ENCODE data around the gene MYL3.
A peak's percentile ranks its signal among the peaks of the same experiment; 100 is the strongest.
"Not testable (repeated sequence)": the region's sequence is repeated elsewhere in the genome, so short reads cannot be mapped to it uniquely, and the experiment has no call there.

Gene MYL3

GRCh38 chr3:46863261-46863782, at the start of gene MYL3:
TSS of gene MYL3 (minus strand) at chr3:46863444. CDS start at chr3:46863390, 54 bp downstream.
- no peak for DNase-seq (ENCODE audit: low read depth in 2 of 2)

DNA sequence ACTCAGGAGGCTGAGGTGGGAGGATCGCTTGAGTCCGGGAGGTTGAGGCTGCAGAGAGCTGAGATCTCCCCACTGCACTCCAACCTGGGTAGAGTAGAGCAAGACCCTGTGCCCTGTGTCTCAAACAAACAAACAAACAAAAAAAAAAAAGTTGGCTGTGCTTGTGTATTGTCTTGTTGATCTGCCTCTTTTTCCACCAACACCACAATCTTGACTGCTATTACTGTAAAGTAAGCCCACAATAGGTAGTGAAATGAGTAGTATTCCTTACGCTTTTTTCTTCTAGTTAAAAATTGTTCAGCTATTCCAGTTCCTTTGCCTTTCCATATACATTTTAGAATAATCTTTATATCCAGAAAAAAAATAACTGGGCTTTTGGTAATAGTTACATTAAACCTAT, 49.7 kb upstream of the MYL3 start:
- DNase-seq (ENCODE audit: low read depth in 2 of 2): no peak

DNA sequence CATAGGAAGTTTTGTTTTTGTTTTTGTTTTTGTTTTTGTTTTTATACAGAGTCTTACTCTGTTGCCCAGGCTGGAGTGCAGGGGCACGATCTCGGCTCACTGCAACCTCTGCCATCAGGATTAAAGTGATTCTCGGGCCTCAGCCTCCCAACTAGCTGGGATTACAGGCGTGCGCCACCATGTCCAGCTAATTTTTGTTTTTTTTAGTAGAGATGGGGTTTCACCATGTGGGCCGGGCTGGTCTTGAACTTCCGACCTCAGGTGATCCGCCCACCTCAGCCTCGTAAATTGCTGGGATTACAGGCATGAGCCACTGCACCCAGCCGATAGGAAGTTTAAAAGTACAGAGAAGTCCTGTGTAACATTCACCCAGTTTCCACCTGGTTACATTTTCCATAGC, 47.7 kb upstream of the MYL3 start:
- not testable (repeated sequence) for DNase-seq (ENCODE audit: low read depth in 2 of 2)

GRCh38 chr3:46910166-46910760, 47.0 kb upstream of the MYL3 start:
- DNase-seq (ENCODE audit: low read depth in 2 of 2): no peak

DNA sequence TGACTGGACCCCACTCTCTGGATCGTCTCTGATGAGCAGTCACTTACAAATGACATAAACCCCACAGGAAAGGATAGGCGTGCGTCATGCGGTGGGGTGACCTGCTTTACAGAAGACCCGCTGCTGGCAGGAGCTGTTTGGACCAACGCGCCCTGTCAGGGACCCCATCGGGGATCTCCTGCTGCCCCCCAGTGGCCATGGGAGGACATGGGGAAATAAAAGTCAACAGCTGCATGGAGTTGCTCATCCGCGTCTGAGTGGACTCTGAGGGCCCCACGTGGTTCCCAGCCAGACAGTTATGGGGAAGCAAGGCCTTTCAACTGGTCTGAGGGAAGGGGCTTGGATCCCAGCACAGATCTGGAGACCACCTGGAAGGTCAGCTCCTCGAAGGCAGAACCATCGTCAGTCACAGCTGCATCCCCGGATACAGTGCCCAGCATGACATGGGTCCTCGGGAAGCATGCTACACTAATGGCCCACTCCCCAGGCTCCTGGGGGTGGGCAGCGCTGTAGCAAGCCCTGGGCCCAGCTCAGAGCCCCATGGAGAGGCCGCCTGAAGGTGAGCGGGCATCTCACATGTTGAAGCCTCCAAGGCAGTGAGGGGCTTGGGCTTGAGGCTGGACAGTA, 46.4 kb upstream of the MYL3 start:
- DNase-seq (ENCODE audit: low read depth in 2 of 2): peak; percentile 68 to 69

DNA sequence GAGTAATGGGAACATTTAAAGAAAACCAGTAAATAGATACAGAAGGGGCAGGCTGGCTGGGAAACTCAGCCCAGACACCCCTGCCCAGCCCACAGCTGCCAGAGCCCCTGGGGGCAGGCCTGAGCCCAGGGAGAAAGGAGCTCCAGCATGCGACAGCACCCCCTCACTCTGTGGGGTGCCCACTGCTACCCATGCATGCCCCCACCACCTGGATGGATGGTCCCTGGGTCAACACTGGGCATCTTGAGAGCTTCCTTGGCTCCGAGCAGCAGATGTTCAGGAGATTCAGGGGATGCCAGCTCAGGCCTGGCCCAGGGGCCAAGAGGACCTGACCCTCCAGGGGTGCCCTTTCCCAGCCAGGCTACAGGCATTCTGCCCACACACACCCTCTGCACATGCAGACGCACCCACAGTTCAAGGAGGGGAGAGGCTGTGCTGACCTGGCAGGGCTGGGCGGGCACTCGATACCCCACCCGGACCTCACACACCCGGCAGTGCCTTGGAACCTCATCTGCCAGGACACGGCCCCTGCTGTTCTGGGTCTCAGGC, 45.8 kb upstream of the MYL3 start:
- no peak for DNase-seq (ENCODE audit: low read depth in 2 of 2)

- DNase-seq (ENCODE audit: low read depth in 2 of 2): no peak
Observed at GRCh38 chr3:46908294-46908985, 45.2 kb upstream of the MYL3 start.

GRCh38 chr3:46907960-46908293, 44.7 kb upstream of the MYL3 start:
- no peak for DNase-seq (ENCODE audit: low read depth in 2 of 2)

- no peak for DNase-seq (ENCODE audit: low read depth in 2 of 2)
Observed at GRCh38 chr3:46907271-46907670, 44.0 kb upstream of the MYL3 start.

DNA sequence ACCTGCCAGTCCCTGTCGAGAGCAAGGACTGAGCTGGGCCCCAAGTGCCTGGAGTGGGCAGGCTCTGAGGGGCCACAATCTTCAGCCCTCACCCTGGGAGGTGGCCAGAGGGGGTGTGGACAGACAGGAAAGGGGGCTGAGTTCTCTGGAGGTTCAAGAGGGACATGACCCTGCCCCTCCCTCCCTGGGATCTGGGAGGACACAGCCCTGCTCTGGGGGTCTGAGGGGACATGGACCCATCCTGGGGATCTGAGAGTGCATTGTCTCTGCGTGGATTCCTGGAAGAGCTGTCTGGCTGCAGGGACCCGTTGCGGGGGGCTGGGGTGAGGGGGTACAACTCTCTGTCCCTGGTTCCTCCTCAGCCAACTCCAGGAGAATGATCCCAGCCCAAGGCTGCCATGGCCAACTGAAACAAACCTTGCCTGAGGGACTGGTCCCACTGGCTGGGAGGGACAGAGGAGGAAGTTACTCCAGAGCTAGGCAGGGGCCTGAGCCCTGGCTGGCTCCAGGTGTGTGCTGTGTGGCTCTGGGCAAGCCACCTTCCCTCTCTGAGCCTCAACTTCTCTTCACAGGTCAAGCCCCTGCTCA, 43.3 kb upstream of the MYL3 start:
- no peak for DNase-seq (ENCODE audit: low read depth in 2 of 2)

DNA sequence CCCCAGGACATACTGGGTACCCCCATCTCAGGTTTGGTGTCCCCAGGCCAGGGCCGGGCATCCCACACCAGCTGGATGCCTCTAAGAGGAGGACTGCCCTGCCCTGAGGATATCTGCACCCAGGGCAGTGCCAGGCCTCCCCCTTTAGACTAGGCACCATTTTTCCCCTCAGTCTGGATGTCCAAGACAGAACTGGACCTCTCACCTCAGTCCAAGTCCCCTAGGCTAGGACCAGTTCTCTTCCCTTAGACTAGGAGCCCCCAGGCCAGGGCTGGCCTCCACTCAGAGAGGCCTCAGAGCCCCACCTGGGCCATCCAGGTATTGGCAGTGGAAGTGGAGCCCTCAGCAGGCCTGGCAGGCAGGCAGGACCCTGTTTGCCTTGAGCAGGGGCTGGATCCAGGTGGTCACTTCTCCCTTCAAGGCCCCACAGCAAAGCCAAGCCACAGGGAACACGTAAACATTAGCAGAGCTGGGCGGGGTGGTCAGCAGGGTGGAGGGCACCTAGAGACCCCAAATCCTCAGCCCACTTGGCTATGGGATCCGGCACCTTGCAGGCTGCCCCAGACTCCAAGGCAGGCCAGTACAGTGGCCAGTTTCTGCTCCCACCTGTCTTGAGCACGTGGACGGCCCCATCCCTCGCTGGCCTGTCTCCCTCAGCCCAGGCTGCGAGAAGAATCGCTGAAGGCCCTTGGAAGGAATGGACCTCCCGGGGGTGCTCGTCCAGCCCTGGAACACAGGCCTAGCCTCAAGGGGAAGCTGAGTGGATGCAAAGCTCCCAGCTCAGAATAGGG, 42.6 kb upstream of the MYL3 start:
- no peak for DNase-seq (ENCODE audit: low read depth in 2 of 2)

DNA sequence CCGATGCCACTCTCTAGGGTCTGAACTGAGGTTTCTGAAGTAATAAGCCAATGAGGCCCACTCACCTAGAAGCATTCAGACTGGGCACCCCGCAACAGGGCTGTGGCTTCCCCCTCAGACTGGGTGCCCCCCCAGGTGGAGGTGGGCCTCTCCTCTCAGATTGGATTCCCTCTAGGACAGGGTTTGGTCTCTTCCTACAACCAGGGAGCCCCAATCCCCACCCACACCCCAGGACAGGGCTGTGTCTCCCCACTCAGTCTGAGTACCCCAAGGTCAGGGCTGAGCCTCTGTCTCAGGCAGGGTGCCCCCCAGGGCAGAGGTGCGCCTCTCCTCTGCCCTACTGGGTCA, 41.9 kb upstream of the MYL3 start:
- DNase-seq (ENCODE audit: low read depth in 2 of 2): no peak

DNA sequence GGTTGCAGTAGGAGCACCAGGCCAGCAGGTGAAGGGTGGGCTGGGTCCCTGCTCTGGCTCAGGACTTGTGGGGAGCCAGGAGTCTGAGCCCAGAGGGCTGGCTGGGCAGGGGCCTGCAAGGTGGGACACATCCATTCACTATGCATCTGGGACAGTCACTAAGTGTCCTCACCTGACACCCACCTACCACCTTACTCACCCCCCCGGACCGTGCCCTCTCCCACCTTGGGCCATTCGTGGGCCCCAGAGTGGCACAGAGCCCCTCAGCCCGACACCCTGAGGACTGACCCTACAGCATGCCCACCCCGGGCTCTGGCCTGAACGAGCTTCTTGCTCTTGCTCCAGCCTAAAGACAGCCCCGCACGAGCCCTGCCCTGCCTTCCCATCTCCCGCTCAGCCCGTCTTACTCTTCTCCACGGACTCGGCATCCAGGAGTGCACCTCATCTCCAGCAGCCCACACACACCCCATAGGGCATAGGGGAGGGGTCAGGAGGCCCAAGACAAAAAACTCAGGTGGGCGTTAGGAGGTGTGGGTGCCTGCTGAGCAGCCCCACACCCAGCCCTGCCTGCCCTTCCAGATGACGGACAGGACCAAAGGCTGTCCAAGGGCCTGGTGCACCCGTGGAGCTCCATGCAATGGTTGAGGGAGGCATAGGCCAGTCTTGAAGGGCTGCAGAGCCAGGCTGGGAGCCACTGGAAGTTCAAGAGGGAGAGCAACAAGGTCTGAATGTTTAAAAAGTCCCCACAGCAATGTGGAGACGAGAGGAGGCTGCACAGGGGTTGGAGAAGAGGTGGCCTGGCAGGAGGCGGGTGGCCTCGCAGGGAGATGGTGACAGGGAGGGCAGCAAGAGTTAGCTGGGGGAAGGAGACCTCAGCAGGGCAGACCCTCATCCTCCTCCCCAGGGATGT, 41.3 kb upstream of the MYL3 start:
- no peak for DNase-seq (ENCODE audit: low read depth in 2 of 2)

GRCh38 chr3:46903341-46904302, 40.4 kb upstream of the MYL3 start:
- no peak for DNase-seq (ENCODE audit: low read depth in 2 of 2)

- no peak for DNase-seq (ENCODE audit: low read depth in 2 of 2)
Observed at GRCh38 chr3:46902188-46902631, 39.0 kb upstream of the MYL3 start.

DNA sequence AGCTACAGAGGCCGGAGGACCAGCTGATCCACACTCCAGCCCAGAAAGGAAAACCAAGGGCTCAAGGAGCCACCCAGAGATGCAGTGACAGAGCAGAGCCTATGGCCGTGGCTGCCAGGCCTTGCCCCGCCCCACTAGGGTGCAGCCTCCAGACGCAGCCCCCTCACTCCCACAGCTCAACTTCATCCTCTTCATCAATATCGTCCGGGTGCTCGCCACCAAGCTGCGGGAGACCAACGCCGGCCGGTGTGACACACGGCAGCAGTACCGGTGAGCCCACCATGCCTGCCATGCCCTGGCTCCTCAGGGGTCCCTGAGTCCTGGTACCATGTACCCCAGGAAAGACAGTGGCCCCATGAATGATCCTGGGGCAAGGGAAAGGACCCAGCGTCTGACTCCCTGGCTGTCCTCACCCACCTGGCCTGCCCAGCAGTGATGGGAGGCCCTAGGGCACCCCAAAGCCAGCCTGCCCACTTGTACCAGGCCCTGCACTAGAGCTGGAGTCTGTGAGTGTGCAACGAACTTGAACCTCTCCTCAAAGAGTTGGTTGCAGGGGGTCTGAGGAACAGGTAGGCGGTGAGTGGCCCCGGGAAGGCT, 38.4 kb upstream of the MYL3 start:
- no peak for DNase-seq (ENCODE audit: low read depth in 2 of 2)

DNA sequence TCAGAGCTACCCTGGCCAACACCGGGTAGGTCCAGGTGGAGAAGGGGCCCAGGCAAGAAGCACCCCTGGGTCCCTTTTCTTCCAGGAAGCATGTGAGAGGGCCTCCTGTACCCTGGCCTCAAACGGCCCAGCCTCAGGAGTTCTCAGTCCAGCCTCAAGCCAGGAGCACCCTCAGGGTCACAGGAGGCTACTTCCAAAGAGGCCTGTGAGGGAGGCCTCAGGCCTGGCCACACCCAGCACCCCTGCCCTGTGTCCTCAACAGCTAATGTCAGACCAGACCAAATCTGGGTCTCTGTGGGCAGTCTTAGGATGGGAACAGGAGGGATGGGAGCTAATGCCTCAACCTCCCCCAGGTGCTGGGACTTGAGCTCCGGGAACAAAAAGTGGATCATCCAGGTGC, 37.8 kb upstream of the MYL3 start:
- no peak for DNase-seq (ENCODE audit: low read depth in 2 of 2)

GRCh38 chr3:46900356-46900755, 37.1 kb upstream of the MYL3 start:
- DNase-seq (ENCODE audit: low read depth in 2 of 2): no peak

DNA sequence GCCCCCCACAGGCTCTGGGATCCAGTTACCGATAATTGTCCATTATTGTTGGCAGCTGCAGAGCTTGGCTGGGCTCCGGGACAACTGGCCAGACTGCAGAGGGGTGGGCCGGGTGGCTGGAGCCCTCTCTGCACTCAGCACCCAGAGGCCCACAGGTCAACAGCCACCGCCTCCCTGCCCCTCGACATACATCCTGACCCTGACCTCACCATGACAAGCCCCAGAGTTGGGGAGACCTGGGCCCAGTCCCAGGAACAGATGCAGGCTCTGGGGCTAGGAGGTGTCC, 36.7 kb upstream of the MYL3 start:
- no peak for DNase-seq (ENCODE audit: low read depth in 2 of 2)

Measured in stimulated activated CD4-positive, alpha-beta T cell treated with anti-CD3 and anti-CD28 coated beads, Interleukin-1b, Interleukin-23, amount 100 ng/mL, for 4 hours (primary cell).